Measurements from ENCODE around the gene AAGAB.
"Not testable (repeated sequence)": the region's sequence is repeated elsewhere in the genome, so short reads cannot be mapped to it uniquely, and the experiment has no call there.

The AAGAB gene, protein sequence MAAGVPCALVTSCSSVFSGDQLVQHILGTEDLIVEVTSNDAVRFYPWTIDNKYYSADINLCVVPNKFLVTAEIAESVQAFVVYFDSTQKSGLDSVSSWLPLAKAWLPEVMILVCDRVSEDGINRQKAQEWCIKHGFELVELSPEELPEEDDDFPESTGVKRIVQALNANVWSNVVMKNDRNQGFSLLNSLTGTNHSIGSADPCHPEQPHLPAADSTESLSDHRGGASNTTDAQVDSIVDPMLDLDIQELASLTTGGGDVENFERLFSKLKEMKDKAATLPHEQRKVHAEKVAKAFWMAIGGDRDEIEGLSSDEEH

DNA sequence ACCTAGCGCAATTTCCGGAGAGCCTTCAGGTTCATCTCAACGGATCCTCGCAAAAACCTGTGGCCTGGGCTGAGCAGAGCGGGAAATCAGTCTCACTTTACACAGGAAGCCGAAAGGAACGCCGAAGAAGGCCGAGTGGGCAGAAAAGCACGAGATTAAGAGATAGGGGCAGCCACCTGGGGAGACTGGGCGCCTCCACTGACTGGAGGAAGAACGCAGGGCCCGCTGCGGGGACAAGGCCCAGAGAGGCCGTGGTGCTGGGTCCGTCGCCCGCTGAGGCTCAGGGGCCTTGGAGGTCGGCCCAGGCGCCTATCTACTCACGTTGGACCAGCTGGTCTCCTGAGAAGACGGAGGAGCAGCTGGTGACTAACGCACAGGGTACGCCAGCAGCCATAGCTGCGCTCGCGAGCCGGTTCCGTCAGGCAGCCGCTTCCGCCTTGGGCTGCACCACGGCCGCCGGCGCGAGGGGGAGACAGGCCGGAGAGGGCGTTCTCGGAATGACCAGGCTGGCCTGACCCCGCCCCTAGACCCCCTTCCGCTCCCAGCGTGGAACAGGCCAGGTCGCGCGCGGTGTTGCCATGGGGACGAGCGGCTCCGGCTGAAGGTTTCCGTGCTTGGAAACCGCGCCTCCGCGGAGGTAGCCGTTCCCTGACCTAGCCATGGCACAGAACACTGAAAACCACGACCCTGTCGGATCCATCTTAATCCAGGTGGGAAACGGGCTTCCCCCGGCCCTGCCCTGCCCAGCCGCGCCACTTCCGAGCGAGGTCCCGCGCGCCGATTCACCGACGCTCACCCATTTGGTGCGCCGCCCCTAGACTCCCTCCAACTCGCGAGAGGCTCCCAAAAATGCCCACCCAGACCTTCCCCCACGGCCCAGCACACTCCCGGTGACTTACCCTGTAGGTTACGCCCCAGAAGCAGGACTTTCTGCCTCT lies at the start of gene AAGAB, which contains the start of gene IQCH:
Gene AAGAB, minus strand, starts transcription at position 424 of the 938 bp plus-strand sequence. Its CDS starts 30 bp downstream, at position 394.
Gene IQCH, plus strand, starts transcription at position 549 of the 938 bp plus-strand sequence. Its CDS starts 111 bp downstream, at position 660.
- peak; percentile 93 to 98 for DNase-seq (ENCODE audit: low read depth in 2 of 2)

DNA sequence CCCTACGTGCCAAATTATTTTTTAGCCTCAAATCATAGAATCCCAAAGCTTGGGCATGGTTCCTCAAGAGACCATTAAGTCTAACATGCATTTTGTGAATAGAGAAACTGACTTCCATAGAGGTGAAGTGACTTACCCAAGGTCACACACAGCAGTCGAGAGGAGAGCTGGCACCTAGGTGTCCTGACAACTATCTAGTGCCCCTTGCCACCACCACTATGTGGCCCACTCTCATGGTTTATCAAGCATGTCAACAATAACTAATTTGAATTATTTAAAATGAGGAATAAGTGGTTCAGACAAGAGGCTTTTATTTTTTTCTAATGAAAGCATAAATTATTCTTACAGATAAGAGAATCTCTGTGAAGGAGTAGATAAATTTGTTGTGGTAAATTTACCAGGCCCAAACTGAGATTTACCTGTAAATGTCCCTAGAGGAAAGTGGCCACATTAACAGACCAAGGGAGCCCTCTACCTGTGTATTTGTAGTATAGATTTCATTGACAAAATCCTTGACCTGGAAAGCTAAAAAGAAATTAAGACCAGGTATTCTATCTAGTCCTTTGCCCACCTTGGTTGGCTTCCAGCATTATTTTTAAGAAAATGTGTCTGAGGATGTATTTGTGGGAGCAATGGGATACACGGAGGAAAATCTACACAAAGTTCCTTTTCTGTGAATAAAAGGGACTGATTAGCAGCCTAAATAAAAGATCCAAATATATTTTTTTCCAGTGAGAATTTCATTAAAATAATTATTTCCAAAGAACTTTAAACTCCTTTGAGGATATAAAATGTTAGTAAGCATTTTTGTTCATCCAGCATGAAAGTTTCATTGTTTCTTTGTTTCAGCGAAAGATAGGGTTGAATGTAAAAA lies 49.3 kb upstream of the AAGAB start:
- no peak for DNase-seq (ENCODE audit: low read depth in 2 of 2)

GRCh38 chr15:67300266-67301025 lies 46.0 kb upstream of the AAGAB start:
- DNase-seq (ENCODE audit: low read depth in 2 of 2): no peak

DNA sequence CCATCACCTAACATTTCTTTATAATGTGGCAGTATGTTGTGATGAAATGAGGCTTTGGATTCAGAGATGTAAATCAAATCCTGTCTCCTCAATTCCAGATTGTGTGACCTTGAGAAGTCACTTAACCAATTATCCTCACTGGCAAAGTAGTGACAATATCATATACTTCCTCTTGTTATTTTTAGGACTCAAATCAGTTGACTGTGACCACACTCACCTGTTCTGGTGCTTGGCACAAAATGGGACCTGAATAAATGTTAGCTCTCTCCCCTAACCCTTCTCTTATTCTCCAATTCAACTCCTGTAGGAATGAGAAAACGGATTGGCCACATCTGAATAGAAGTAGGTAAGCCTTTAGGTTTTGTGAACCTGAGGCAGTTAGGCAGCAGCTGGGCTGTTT lies 42.2 kb upstream of the AAGAB start:
- DNase-seq (ENCODE audit: low read depth in 2 of 2): no peak

GRCh38 chr15:67296188-67296587 lies 41.7 kb upstream of the AAGAB start:
- no peak for DNase-seq (ENCODE audit: low read depth in 2 of 2)

GRCh38 chr15:67290319-67290718 lies 35.9 kb upstream of the AAGAB start:
- no peak for DNase-seq (ENCODE audit: low read depth in 2 of 2)

DNA sequence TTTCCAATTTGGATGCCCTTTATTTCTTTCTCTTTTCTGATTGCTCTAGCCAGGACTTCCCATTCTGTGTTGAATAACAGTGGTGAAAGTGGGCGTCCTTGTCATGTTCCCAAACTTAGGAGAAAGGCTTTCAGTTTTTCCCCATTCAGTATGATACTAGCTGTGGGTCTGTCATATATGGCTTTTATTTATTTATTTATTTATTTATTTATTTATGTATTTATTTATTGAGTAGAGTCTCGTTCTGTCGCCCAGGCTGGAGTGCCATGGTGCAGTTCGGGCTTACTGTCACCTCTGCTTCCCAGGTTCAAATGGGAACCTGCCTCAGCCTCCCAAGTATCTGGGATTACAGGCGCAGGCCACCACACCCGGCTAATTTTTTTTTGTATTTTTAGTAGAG lies 31.9 kb upstream of the AAGAB start:
- not testable (repeated sequence) for DNase-seq (ENCODE audit: low read depth in 2 of 2)

DNA sequence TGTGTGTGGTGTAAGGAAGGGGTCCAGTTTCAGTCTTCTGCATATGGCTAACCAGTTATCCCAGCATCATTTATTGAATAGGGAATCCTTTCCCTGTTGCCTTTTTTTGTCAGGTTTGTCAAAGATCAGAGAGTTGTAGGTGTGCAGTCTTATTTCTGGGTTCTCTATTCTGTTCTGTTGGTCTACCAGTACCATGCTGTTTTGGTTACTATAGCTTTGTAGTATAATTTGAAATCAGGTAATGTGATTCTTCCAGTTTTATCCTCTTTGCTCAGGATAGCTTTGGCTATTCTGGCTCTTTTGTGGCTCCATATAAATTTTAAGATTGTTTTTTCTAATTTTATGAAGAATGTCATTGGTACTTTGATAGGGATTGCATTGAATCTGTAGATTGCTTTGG lies 31.2 kb upstream of the AAGAB start:
- DNase-seq (ENCODE audit: low read depth in 2 of 2): not testable (repeated sequence)

DNA sequence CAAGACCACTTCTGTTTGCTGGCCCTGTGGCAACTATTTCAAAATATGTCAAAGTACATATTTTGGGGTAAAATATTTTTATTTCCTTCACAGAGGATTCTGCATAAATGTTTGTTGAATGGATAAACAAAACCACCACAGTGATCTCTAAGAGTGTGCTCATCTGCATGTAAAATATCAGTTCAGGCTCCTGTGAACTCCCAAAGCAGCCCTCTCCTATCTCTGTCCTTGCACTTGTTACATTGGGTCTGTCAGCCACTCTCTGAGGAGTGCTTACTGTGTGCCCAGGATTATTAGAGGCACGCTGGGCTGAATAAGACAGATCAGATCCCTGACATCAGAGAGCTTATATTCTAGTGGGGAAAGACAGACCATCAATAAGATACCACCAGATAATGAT lies 27.3 kb upstream of the AAGAB start:
- DNase-seq (ENCODE audit: low read depth in 2 of 2): no peak

DNA sequence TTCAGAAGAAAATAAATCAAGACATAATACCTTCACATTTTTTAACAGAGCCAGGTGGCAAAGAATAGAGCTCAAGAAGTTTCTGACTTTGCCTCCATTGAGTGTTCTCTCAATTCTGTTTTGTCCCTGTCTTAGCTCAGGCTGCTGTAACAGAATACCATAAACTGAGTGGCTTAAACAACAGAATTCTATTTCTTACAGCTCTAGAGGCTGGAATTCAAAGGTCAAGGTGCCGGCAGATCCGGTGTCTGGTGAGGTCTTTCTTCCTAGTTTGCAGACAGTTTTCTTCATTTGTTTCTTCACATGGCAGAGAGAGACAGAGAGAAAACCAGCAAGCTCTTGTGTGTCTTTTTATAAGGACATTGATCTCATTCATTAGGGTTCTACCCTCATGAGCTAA lies 25.8 kb upstream of the AAGAB start:
- no peak for DNase-seq (ENCODE audit: low read depth in 2 of 2)

DNA sequence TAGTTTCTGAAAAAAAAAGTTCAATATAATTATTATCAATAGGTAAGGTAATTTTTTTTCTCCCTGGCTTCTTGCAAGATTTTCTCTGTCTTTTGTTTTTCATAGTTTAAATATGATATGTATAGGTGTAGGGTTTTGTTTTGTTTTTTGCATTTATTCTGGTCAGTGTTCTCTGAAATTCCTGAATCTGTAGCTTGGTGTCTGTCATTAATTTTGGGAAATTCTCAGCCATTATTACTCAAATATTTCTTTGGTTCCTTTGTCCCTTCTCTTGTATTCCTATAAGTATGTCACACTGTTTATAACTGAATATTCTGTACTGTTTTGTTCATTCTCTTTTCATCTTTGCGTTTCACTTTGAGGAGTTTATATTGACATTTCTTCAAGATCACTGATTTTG lies 22.2 kb upstream of the AAGAB start:
- no peak for DNase-seq (ENCODE audit: low read depth in 2 of 2)

DNA sequence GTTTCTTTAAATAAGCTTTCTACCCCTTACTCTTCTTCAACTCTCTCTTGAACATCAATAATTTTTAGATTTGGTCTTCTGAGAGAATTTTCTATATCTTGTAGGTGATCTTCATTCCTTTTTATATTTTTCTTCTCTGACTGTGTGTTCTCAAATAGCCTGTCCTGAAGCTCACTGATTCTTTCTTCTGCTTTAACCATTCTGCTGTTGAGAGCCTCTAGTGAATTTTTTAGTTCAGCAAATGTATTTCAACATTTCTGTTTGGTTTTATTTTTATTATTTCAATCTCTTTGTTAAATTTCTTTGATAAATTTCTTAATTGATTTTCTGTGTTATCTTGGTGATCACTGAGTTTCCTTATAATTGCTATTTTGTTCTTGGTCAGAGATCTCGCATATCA lies 19.8 kb upstream of the AAGAB start:
- no peak for DNase-seq (ENCODE audit: low read depth in 2 of 2)

DNA sequence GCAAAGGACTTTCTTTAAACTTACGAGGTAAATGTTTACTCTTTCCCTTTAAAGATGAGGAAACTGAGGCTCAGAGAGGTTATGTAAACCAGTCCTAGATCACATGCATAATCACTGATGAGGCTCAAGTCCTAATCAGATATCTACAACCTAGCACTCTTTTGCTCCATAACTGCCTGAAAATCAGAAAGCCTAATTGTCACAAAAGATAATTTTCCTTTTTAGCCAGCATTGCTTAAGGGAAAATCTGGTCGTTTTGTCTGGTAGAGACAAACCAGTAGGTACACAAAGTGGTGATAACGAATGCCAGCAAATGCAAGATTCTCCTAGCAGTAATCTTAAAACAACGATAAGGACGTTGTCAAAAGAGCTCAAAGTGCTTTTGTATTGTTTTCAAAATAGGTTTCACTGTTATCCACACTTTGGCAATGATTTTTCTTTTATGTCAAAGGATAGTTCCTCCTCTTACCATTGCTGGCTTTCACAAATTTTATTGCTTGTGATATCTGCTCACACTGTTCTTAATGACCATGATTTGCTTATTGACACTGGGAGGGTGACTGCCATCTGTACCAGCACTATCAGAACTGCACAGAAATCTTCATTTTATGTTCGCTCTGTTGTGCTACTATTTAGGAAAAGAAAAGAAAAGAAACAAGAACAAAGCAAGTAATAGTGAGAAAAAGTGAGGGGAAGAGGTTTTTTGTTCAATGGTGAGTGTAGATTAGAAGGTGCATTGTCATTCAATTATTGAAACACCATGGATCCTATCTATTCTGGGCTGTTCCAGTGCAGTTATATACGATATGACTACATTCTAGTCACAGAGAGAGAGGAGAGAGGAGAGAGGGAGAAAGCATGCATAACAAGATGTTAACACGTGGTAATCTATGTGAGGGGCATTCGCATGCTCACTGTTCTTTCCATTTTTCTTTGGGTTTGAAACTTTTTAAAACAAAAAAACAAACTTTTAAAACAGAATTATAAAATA lies 13.8 kb upstream of the AAGAB start:
- DNase-seq (ENCODE audit: low read depth in 2 of 2): no peak

DNA sequence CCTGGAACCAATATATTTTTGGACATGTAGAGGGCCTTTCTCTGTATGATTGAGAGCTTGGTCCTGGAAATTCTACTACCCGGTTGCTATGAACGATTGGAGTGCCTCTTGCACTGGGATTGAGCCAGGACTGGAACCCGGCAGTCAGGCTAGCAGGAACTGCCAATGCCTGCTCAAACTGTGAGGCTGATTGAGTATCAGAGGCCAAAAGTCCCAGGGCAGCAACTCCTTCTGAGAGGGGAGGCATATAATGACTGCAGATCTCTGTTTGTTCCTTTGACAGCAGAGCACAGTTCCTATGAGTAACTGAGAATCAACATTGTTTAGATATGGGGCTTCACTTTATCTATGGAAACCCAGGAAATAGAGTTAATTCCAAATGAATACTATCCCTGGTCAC lies 13.0 kb upstream of the AAGAB start:
- no peak for DNase-seq (ENCODE audit: low read depth in 2 of 2)

- DNase-seq (ENCODE audit: low read depth in 2 of 2): no peak
Observed at GRCh38 chr15:67266870-67267269, 12.4 kb upstream of the AAGAB start.

- no peak for DNase-seq (ENCODE audit: low read depth in 2 of 2)
Observed at GRCh38 chr15:67259806-67260205, 5.3 kb upstream of the AAGAB start.

DNA sequence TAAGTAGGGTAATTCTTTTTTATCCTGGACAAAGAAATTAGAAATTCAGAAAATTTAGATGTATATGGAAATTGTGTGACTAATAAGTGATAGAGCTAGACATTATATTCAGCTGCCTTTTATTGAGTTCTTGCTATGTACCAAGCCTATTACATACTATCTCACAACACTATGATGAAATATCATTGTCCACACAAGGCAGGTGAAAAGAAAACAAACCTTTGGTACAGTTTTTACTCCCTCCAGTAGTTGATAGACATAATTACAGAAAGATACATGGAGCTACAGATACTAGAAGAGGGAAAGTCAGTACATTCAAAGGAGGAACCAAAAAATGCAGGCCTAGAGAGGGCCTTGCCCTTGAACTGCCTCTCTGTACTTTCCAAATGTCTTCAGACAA lies 4.9 kb upstream of the AAGAB start:
- DNase-seq (ENCODE audit: low read depth in 2 of 2): no peak

DNA sequence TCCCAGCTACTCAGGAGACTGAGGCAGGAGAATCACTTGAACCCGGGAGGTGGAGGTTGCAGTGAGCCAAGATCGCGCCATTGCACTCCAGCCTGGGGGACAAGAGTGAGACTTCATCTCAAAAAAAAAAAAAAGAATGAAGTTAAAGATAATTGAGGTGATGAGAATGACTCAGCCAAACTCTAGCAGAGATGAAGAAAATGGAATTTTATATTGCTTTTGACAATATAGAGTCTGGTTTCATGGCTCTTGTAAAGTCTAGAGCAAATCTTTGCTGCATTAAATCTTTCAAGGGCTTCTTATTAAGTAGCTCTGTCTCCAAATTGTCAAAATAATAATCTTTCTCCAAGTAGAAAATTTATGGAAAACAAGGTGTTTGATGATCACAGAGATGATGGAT lies 4.0 kb upstream of the AAGAB start:
- not testable (repeated sequence) for DNase-seq (ENCODE audit: low read depth in 2 of 2)

GRCh38 chr15:67256051-67256450 lies 1.6 kb upstream of the AAGAB start:
- no peak for DNase-seq (ENCODE audit: low read depth in 2 of 2)

Measured in activated CD8-positive, alpha-beta memory T cell treated with anti-CD3 and anti-CD28 coated beads for 4 hours (primary cell).